Esophagus muscularis mucosa (tissue), 4 donors: ENCODE measurements around the gene PHF13. TPM values are rescaled to one million over a fixed set of nuclear protein-coding genes. Genes with fewer than 3 reads are reported as not detected.
"Not testable (repeated sequence)": the region's sequence is repeated elsewhere in the genome, so short reads cannot be mapped to it uniquely, and the experiment has no call there.

ENCODE experiments used
- DNase-seq: peaks from one replicate; pipeline ENCODE4 v3.0.0-alpha.2; 2017; ENCODE audit errors: extremely low spot score
- H3K27ac ChIP-seq, 4 donors: fragments of 200-600 bp; sonication (generic); replicated peaks in 1 of 4; 1 replicate in 3 of 4; 2 replicates in 1 of 4; pipeline ENCODE4 v1.5.1; 2016 to 2019; ENCODE audit warnings: mild to moderate bottlenecking in 1 of 4
- H3K27me3 ChIP-seq, 4 donors: fragments of 200-600 bp; sonication (generic); one replicate each; pipeline versions ENCODE4 v1.5.1 to v1.6.0; 2016 to 2019
- H3K36me3 ChIP-seq, 4 donors: fragments of 200-600 bp; sonication (generic); one replicate each; pipeline ENCODE4 v1.5.1; 2016 to 2019
- H3K4me1 ChIP-seq, 4 donors: fragments of 200-600 bp; sonication (generic); one replicate each; pipeline ENCODE4 v1.5.1; 2016 to 2019
- H3K4me3 ChIP-seq, 4 donors: fragments of 200-600 bp; sonication (generic); 1 replicate in 2 of 4; 2 replicates in 2 of 4; pipeline ENCODE4 v1.5.1; 2016 to 2019; ENCODE audit warnings: mild to moderate bottlenecking in 4 of 4, moderate library complexity in 1 of 4
- H3K9me3 ChIP-seq, 4 donors: fragments of 200-600 bp; sonication (generic); 1 replicate in 3 of 4; 2 replicates in 1 of 4; pipeline ENCODE4 v1.5.1; 2016 to 2019
- CTCF ChIP-seq, 3 experiments: fragments of 200-600 bp in 2 of 3; fragments of 450-650 bp in 1 of 3; sonication (generic) in 2 of 3; IDR thresholded peaks; one replicate each; pipeline ENCODE4 v1.5.1; 2017 to 2019; ENCODE audit warnings: antibody characterized with exemption in 3 of 3, mild to moderate bottlenecking in 2 of 3, moderate library complexity in 1 of 3
- EP300 ChIP-seq: sonication (generic); formaldehyde crosslinking; IDR thresholded peaks from one replicate; pipeline ENCODE4 v1.6.1; 2017; ENCODE audit warnings: antibody characterized with exemption
- POLR2A ChIP-seq: fragments of 450-650 bp; IDR thresholded peaks from one replicate; pipeline ENCODE4 v1.6.1; 2017; ENCODE audit warnings: antibody characterized with exemption, moderate library complexity, mild to moderate bottlenecking, low read depth
- POLR2AphosphoS5 ChIP-seq, 2 donors: sonication (generic); formaldehyde crosslinking; IDR thresholded peaks; one replicate each; pipeline ENCODE4 v1.6.1; 2017; ENCODE audit warnings: antibody characterized with exemption in 2 of 2
- WGBS: methylation state at CpG from one replicate; pipeline ENCODE4 v1.1.5; 2018; 5-methylcytosine and 5-hydroxymethylcytosine counted together
- intact Hi-C: fragments of 100-400 bp; cut with DNase I; formaldehyde crosslinking; loops from one replicate; pipeline ENCODE4 v1.15.1; 2023
- total RNA-seq, 4 donors: library from RNA; depleted of rRNA; stranded (reverse); fragments of >200 nt; gene quantifications; one replicate each; pipeline versions ENCODE4 v1.1.0 to v1.2.1, GENCODE V29; 2016

The PHF13 gene
- total RNA-seq, 4 donors from 2014 or later, result 16.6 to 32.1 (median 27.9) TPM

GRCh38 chr1:6634371-6635052 is 21.0 kb downstream of the PHF13 start:
- Histone ChIP-seq H3K27me3 (no peaks in the 10 kb centered on the region), H3K4me3 (no peak overlapping the region), H3K27ac (peak overlapping the region in 1 of 4 donors; percentile 42), H3K9me3 (no peaks in the 10 kb centered on the region), H3K36me3 (peaks cover 54 to 100% (median 97%) of the 10 kb centered on the region in 4 donors), H3K4me1 (peaks cover 0 to 15% (median 7%) of the 10 kb centered on the region in 4 donors)
- intact Hi-C loops, result no loop called here
- DNase-seq, result no peak
- 72% methylated on average over 23 of the region's 29 CpGs for WGBS
- TF ChIP-seq CTCF (IDR thresholded peaks at IDR 0.05) (peak; percentile 48 to 64 (median 59)), POLR2A (no peak), POLR2AphosphoS5 (IDR thresholded peaks at IDR 0.05) (peak; percentile 26 to 40), EP300 (no peak)

- Histone ChIP-seq H3K9me3 (no peaks in the 10 kb centered on the region), H3K27ac (peak overlapping the region in 1 of 4 donors; percentile 42), H3K36me3 (peaks cover 54 to 100% (median 97%) of the 10 kb centered on the region in 4 donors), H3K4me3 (no peak overlapping the region), H3K27me3 (no peaks in the 10 kb centered on the region), H3K4me1 (peaks cover 0 to 12% (median 7%) of the 10 kb centered on the region in 4 donors)
- 86% methylated on average over 12 of the region's 20 CpGs for WGBS
- no peak for DNase-seq
- intact Hi-C loops, result no loop called here
- TF ChIP-seq CTCF (IDR thresholded peaks at IDR 0.05), result no peak
- no peak for TF ChIP-seq EP300
- TF ChIP-seq POLR2AphosphoS5 (IDR thresholded peaks at IDR 0.05), result no peak
- no peak for TF ChIP-seq POLR2A
These were observed 21.8 kb downstream of the PHF13 start for GRCh38 chr1:6635161-6635909.

GRCh38 chr1:6635910-6636760 is 22.6 kb downstream of the PHF13 start:
- 56% methylated on average over 8 of the region's 16 CpGs for WGBS

GRCh38 chr1:6636778-6637177 is 23.2 kb downstream of the PHF13 start:
- H3K27me3 ChIP-seq, DNase-seq, H3K27ac ChIP-seq, H3K9me3 ChIP-seq, intact Hi-C loops, H3K4me3 ChIP-seq: not testable (repeated sequence)
- peaks cover 56 to 98% (median 92%) of the 10 kb centered on the region in 4 donors for H3K36me3 ChIP-seq
- peaks cover 0 to 12% (median 7%) of the 10 kb centered on the region in 4 donors for H3K4me1 ChIP-seq
- WGBS, result 93% methylated on average over 6 of the region's 6 CpGs

More at GRCh38 chr1:6635910-6636760, 22.6 kb downstream of the PHF13 start:
- intact Hi-C loops, result no loop called here
- H3K4me3 ChIP-seq, result no peak overlapping the region
- TF ChIP-seq POLR2AphosphoS5 (IDR thresholded peaks at IDR 0.05) (no peak), POLR2A (no peak), EP300 (no peak), CTCF (IDR thresholded peaks at IDR 0.05) (no peak)
- H3K4me1 ChIP-seq, result peaks cover 0 to 12% (median 7%) of the 10 kb centered on the region in 4 donors
- no peak for DNase-seq
- H3K27me3 ChIP-seq, result no peaks in the 10 kb centered on the region
- no peak overlapping the region for H3K27ac ChIP-seq
- no peaks in the 10 kb centered on the region for H3K9me3 ChIP-seq
- peaks cover 60 to 100% (median 96%) of the 10 kb centered on the region in 4 donors for H3K36me3 ChIP-seq
